Body of pancreas (tissue), 4 donors: Measurements from ENCODE around the gene KPNA4.

Experiments used
- CTCF ChIP-seq, 7 experiments: fragments of 450-650 bp in 4 of 7; fragments of 200-600 bp in 3 of 7; sonication (generic) in 3 of 7; IDR thresholded peaks; one replicate each; pipeline ENCODE4 v1.5.1; 2016 to 2019; ENCODE audit warnings: antibody characterized with exemption in 7 of 7
- POLR2A ChIP-seq, 3 donors: fragments of 450-650 bp; IDR thresholded peaks; one replicate each; pipeline ENCODE4 v1.6.1; 2016; ENCODE audit warnings: antibody characterized with exemption in 3 of 3, mild to moderate bottlenecking in 2 of 3

- TF ChIP-seq CTCF (IDR thresholded peaks at IDR 0.05) (no peak), POLR2A (IDR thresholded peaks at IDR 0.05) (no peak)
Observed at GRCh38 chr3:160566499-160566898, 1.1 kb upstream of the KPNA4 start.
